GM19035 (cell line): Measurements from ENCODE around the gene FBXL14.

Source experiments
- ATAC-seq: cut with Tn5 transposase; IDR thresholded peaks from one replicate; pipeline ENCODE4 v1.9.1; 2021; ENCODE audit not compliant: unreplicated experiment

FBXL14 gene

DNA sequence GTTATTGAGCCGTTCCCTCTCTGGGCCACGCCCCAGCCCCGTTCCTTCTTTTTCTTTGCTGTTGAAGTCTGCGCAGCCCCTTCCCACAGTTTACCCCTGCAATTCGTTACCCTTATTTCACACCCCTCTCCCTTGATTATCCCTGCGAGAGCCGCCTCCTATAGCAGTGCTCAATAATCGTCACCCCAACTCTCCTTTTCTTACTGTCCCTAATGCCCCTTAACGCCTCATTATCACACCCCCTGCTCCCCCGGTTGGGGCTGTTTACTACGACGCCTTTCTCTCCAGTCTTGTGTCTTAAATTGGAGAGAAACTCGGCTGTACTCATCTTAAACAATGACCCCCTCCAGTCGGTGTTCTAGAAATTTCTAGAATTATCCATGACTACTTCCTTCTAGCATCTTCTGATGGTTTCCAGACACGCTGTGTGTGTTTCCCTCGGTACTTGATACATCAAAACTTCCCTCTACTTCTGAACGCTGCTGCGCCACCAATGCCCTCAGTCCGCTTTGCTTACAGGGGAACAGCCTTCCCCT, 713 bp upstream of the FBXL14 start:
- no peak for ATAC-seq

GRCh38 chr12:1594006-1594260, 448 bp downstream of the FBXL14 start:
- peak; percentile 46 for ATAC-seq

DNA sequence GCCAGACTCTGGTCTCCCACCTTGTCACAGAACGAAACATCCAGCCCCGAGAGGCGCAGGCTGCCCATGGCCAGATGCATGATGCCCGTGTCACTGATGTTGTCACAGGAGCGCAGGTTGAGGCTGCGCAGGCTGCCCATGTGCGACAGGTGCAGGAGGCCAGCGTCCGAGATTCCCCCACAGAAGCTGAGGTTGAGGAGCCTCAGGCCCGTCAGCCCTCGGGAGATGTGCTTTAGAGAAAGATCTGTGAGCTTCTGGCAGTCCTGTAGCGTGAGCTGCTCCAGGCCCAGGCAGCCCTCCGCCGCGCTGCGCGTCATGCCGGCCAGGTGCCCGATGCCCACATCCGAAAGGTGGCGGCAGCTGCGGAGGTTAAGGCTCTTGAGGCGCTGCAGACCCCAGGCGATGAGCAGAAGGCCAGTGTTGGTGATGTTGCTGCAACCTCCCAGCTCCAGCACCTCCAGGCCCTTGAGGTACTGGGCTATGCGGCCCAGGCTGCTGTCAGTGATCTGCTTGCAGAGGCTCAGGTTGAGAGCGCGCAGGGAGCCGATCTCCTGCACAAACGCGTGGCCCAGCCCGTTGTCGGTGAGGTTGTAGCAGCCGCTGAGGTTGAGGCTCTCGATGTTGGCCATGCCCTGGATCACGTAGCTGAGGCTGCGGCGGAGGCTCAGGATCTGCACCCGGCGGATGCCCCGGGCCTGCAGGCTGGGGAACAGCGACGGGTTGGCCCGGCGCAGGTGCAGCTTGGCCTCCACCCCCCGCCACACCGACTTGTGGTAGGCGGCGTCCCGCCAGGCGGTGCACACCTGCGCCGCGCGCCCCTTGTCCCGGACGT, 991 bp downstream of the FBXL14 start:
- peak; percentile 27 for ATAC-seq

GRCh38 chr12:1592444-1593173, 1.8 kb downstream of the FBXL14 start:
- ATAC-seq = peak; percentile 25

GRCh38 chr12:1591543-1591942, 2.8 kb downstream of the FBXL14 start:
- ATAC-seq = no peak

DNA sequence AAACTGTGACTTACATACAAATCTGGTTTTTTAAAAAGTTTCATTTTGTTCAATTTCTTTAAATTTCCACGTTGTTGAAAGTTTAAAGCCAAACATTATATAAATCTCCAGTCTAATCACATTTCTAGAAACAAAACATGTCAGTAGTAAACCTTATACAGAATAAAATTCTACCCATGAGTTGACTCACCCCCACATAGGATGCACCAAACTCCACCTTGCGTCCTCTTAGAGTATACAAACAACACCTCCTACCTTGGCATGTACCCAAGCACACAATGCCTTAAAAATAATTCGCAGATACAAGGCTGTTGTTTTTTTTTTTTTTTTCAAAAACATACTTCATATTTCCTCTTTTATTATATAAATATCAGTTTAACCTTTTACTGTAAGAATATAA, 3.3 kb downstream of the FBXL14 start:
- ATAC-seq = no peak

- ATAC-seq = no peak
These were observed 4.0 kb downstream of the FBXL14 start for GRCh38 chr12:1590221-1590979.

DNA sequence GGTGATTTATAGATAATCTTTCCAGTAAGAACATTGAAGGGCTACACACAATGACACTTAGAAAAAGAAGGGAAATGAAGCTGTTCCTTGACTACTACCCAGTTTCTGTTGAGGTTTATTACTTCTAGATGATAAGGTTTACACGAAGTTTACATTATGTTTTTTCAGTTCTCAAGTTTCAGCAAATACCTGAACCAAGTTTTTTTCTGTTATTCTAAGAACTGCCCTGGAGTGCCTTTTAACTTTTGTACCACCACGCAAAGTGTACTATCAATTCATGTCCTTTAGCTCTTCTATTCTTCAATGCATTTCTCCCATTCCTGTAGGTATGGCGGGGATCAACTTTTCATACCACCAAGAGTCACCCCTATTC, 5.8 kb downstream of the FBXL14 start:
- no peak for ATAC-seq

DNA sequence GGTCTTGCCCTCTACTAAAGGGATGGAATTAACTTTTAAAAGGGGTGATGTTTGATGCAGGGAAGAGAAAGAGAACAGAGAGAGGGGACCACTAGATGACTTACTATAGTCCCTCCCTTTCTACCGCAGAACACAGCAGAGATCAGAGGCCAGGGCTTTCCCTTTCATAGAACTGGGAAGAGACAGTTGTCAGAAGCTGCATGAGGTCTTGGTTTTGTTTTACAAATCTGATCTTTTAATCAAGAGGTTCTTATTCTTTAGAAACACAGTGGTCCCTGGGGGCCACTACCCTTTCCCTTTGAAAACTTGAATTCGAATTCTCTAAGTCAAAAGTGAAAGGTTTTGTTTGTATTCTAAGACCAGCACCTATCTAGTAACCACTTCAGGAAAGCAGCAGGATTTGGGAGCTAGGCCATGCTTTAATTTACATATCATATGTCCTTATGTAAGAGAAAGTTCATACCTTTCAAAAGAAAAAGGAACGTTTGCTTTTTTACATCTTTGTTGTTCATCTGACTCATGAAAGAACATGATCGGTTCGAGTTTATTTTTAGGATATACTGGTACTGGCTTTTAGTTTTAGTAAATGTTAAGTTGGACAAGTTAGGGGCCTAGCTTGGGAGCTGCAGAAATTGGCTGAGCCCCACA, 6.3 kb downstream of the FBXL14 start:
- ATAC-seq = no peak

- no peak for ATAC-seq
These were observed 10.1 kb downstream of the FBXL14 start for GRCh38 chr12:1584326-1584725.

GRCh38 chr12:1583421-1584078, 10.8 kb downstream of the FBXL14 start:
- peak; percentile 59 for ATAC-seq

- ATAC-seq = no peak
These were observed 11.7 kb downstream of the FBXL14 start for GRCh38 chr12:1582709-1583050.

DNA sequence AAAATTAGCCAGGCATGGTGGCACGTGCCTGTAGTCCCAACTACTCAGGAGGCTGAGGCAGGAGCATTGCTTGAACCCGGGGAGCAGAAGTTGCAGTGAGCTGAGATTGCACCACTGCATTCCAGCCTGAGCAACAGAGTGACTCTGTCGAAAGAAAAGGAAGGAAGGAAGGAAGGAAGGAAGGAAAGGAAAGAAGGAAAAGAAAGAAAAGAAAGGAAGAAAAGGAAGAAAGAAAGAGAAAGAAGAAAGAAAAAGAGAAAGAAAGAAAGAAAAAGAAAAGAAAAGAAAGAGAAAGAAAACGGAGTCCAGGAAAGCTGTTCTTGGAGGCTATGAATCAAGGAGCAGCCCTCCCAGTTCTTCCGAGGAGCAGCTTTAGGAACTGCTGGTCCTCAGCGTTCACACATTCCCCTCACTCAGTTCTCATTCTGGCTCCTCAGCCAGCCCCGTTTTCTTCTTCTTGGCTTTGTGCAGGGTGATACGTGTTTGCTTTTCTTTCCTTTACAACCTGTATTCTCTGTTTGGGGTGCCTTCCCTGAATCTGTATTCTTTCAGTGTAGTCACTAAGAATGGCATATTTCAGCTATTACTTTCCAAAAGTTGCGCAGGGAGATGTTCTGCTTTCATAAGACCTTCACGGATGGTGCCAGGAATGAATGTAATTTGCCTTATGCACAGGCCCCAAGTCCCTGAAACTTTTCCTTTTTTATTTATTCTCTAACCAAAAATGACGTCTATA, 12.2 kb downstream of the FBXL14 start:
- ATAC-seq = no peak

DNA sequence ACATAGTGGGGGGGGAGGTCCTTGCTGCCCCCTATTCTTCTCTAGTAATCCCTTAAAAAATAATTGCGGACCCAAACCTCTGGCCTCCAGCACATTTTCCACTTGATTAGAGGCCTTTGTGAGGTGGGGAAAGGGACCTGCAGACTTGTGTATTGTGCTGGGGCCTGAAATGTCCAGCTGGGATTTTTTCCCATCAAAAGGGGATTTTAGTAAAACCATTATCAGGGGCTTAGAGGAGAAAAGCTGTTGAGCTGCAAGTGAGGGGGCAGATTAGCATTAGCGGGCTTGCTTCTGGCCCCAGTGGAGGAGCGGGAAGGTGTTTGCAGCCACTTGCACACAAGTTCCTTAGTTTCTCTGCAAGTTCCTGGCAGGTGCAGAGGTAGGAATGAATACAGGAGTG, 13.9 kb downstream of the FBXL14 start:
- no peak for ATAC-seq

GRCh38 chr12:1579651-1580435, 14.5 kb downstream of the FBXL14 start:
- ATAC-seq = no peak

DNA sequence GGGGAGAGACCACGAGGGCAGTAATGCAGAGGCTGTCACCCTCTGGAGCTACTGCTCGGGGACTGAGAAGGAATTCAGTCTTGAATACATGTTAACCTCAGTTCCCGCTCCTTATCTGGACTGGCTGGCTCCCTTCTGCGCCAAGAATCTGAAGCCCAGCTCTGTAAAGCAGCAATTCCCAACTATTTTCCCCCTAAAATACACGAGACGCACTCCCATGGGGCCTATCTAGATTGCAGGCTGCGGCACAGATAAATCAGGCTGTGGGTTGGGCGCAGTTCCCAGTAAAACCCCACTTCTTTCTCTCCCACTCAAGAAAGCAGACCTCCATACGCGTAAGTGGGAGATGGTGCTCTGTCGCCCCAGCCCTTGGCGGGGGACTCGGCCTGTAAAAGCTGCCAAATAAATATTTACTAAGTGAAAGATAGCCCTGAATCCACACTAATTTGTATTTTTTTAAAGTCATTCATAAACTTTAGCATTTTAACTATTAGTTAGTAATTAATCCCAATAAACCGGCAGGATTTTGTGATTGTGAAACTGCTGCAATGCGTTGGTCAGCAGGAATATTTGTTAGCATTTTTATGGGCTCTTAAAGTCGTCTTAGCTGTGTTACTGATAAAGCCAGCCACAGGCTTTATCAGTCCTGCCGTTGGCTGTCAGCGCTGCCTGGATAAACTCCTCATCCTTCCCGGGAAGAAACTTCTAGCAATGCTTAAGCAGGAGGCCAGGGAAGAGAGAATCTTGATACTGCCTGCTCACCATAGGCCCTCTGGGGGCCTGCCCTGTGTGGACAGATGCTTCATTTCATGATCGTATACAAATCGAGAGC, 17.8 kb downstream of the FBXL14 start:
- ATAC-seq = no peak

DNA sequence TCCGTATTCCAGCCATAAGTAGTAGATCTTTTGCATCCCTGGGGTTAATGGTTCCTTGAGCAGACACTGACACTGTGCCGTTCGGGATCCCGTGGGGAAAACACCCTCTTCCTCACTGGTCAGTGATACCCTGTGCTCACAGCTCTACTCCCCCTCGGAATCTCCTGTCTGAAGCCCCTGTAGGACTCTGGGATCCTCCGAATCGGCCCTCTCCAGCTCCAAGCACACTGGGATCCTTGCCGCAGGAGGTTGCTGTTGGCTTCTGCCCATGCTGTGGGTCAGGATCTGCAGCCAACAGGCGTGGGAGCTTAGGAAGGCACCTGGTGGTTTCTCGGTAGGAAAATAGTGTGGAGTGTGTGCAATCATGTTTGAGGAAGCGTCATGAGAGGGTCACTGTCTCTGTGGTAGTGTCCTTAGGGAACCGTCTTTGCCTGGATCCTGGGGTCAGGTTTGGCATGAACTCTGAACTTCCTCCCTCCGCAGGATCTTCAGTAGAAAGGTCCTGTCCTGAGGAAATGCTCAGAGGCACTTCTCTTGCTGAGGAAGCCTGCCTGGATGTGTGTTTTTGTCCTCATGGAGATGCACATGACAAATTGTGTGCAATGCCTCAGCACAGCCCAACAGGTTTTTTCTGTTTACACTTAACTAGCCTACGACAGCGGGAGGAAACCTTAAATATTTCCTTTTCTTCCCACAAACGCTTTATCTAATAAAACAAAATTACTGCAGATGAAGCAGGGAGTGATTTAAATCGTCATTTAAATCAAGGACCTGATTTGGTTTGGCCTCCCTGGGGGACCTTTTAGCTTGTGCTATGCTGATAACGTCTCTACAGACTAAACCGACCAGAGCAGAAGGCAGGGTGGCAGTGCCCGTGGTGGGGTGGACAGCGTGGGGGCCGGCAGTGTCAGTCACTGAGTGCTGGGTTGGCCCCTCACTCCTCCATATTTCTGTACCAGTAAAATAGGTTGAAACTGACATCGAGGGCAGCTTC, 18.7 kb downstream of the FBXL14 start:
- no peak for ATAC-seq
